GM23338 (cell line): ENCODE data around the gene CD247. TPM values are rescaled to one million over a fixed set of nuclear protein-coding genes. Genes with fewer than 3 reads are reported as not detected.

ENCODE experiments used
- ATAC-seq: fragments of 200-7000 bp; cut with Tn5 transposase; 3 replicates; pipeline ENCODE4 v1.9.1; 2020
- DNase-seq: peaks from one replicate; pipeline ENCODE4 v3.0.0-alpha.2; 2015; ENCODE audit warnings: low spot score
- H2AFZ ChIP-seq: fragments of 200-600 bp; sonication (generic); 2 replicates; pipeline ENCODE4 v1.8.0; 2016; ENCODE audit warnings: antibody characterized with exemption, mild to moderate bottlenecking, moderate library complexity
- H3F3A ChIP-seq: fragments of 200-600 bp; sonication (generic); replicated peaks from 2 replicates; pipeline ENCODE4 v1.8.0; 2017; ENCODE audit warnings: antibody characterized with exemption, mixed run types, low read depth
- H3K27ac ChIP-seq: fragments of 200-600 bp; sonication (generic); 2 replicates; pipeline ENCODE4 v1.6.1; 2016; ENCODE audit warnings: low read depth
- H3K27me3 ChIP-seq: fragments of 200-600 bp; sonication (generic); 2 replicates; pipeline ENCODE4 v1.8.0; 2016; ENCODE audit warnings: mild to moderate bottlenecking, mixed run types, moderate library complexity; ENCODE audit not compliant: insufficient read depth
- H3K36me3 ChIP-seq: fragments of 200-600 bp; sonication (generic); 2 replicates; pipeline ENCODE4 v1.8.0; 2016; ENCODE audit warnings: mild to moderate bottlenecking; ENCODE audit not compliant: insufficient read depth
- H3K4me1 ChIP-seq: fragments of 200-600 bp; sonication (generic); 2 replicates; pipeline ENCODE4 v1.8.0; 2016; ENCODE audit warnings: mild to moderate bottlenecking, moderate library complexity; ENCODE audit not compliant: insufficient read depth
- H3K4me2 ChIP-seq: fragments of 200-600 bp; sonication (generic); 2 replicates; pipeline ENCODE4 v1.7.1; 2017; ENCODE audit warnings: mixed run types
- H3K4me3 ChIP-seq: fragments of 200-600 bp; sonication (generic); 2 replicates; pipeline ENCODE4 v1.6.1; 2016; ENCODE audit warnings: mixed run types
- H3K79me2 ChIP-seq: fragments of 200-600 bp; sonication (generic); replicated peaks from 2 replicates; pipeline ENCODE4 v1.8.0; 2017; ENCODE audit warnings: mild to moderate bottlenecking; ENCODE audit not compliant: insufficient read depth
- H3K9me2 ChIP-seq: fragments of 200-600 bp; sonication (generic); 2 replicates; pipeline ENCODE4 v1.8.0; 2017; ENCODE audit not compliant: insufficient read depth
- H4K20me1 ChIP-seq: fragments of 200-600 bp; sonication (generic); replicated peaks from 2 replicates; pipeline ENCODE4 v1.8.0; 2017; ENCODE audit warnings: mild to moderate bottlenecking; ENCODE audit not compliant: insufficient read depth
- H3K27ac Mint-ChIP-seq: 2 replicates; pipeline ENCODE4 v1.8.0; 2020; ENCODE audit warnings: inconsistent platforms, mild to moderate bottlenecking, moderate library complexity, mixed read lengths
- H3K27me3 Mint-ChIP-seq: 3 replicates; pipeline ENCODE4 v1.8.0; 2022; ENCODE audit warnings: low read depth, mild to moderate bottlenecking, moderate library complexity, mixed read lengths, inconsistent platforms; ENCODE audit not compliant: insufficient read depth, poor library complexity
- H3K36me3 Mint-ChIP-seq: 3 replicates; pipeline ENCODE4 v1.8.0; 2021; ENCODE audit warnings: low read depth, mild to moderate bottlenecking, inconsistent platforms, moderate library complexity, mixed read lengths
- H3K4me1 Mint-ChIP-seq: 3 replicates; pipeline ENCODE4 v1.8.0; 2020; ENCODE audit warnings: mild to moderate bottlenecking, inconsistent platforms, mixed read lengths
- H3K4me3 Mint-ChIP-seq: 3 replicates; pipeline ENCODE4 v1.8.0; 2021; ENCODE audit warnings: moderate library complexity, mild to moderate bottlenecking, inconsistent platforms, mixed read lengths
- H3K9me3 Mint-ChIP-seq: 3 replicates; pipeline ENCODE4 v1.8.0; 2020; ENCODE audit warnings: moderate library complexity, mild to moderate bottlenecking, inconsistent platforms, mixed read lengths
- CREB1 ChIP-seq: fragments of 250-450 bp; sonication (Bioruptor Pico); IDR thresholded peaks from 2 replicates; pipeline ENCODE4 v1.5.0; 2020; ENCODE audit warnings: low read depth, mild to moderate bottlenecking, moderate library complexity
- ETS1 ChIP-seq: IDR thresholded peaks from 2 replicates; pipeline ENCODE4 v1.6.1; 2016; ENCODE audit warnings: antibody characterized with exemption
- EZH2 ChIP-seq: fragments of 200-600 bp; sonication (generic); IDR thresholded peaks from one replicate; pipeline ENCODE4 v1.8.0; 2017; ENCODE audit warnings: antibody characterized with exemption, mild to moderate bottlenecking, low read depth; ENCODE audit not compliant: unreplicated experiment
- EZH2phosphoT487 ChIP-seq: fragments of 200-600 bp; sonication (generic); IDR thresholded peaks from one replicate; pipeline ENCODE4 v1.8.1; 2018; ENCODE audit warnings: antibody characterized with exemption; ENCODE audit not compliant: unreplicated experiment
- JUNB ChIP-seq: IDR thresholded peaks from one replicate; pipeline ENCODE4 v1.6.1; 2016; ENCODE audit warnings: antibody characterized with exemption; ENCODE audit not compliant: unreplicated experiment
- NANOG ChIP-seq: IDR thresholded peaks from 2 replicates; pipeline ENCODE4 v1.6.1; 2016; ENCODE audit warnings: antibody characterized with exemption, borderline replicate concordance
- POLR2AphosphoS5 ChIP-seq: IDR thresholded peaks from 2 replicates; pipeline ENCODE4 v1.6.1; 2016; ENCODE audit warnings: antibody characterized with exemption, low read depth
- STAT1 ChIP-seq: IDR thresholded peaks from one replicate; pipeline ENCODE4 v1.6.1; 2016; ENCODE audit warnings: antibody characterized with exemption; ENCODE audit not compliant: unreplicated experiment
- ZNF114 ChIP-seq: fragments of 250-450 bp; sonication (Bioruptor Pico); IDR thresholded peaks from 2 replicates; pipeline ENCODE4 v1.5.0; 2020; ENCODE audit warnings: mild to moderate bottlenecking, moderate library complexity
- ZNF331 ChIP-seq: fragments of 250-450 bp; sonication (Bioruptor Pico); IDR thresholded peaks from 2 replicates; pipeline ENCODE4 v1.5.0; 2020; ENCODE audit warnings: low read depth, mild to moderate bottlenecking, moderate library complexity
- polyA plus RNA-seq: library from polyadenylated mRNA; unstranded; fragments of >200 nt; fragmentation: Nextera tagmentation; extraction: Ambion mirVana; gene quantifications from 2 replicates; pipeline ENCODE4 v1.2.1, GENCODE V29; 2016
- total RNA-seq: library from RNA; depleted of rRNA; stranded (reverse); fragments of >200 nt; shearing (Covaris generic); gene quantifications from 2 replicates; pipeline ENCODE4 v1.2.3, GENCODE V29; 2014
- TF ChIP-seq, protein P1 (sequence below): fragments of 250-450 bp; sonication (Bioruptor Pico); IDR thresholded peaks from 2 replicates; pipeline ENCODE4 v1.5.0; 2020; ENCODE audit warnings: mild to moderate bottlenecking, moderate library complexity
- TF ChIP-seq, protein P2 (sequence below): IDR thresholded peaks from one replicate; pipeline ENCODE4 v1.6.1; 2018; ENCODE audit warnings: antibody characterized with exemption; ENCODE audit not compliant: unreplicated experiment
- TF ChIP-seq, protein P3 (sequence below), 2 experiments: fragments of 200-600 bp in 1 of 2; sonication (generic) in 1 of 2; conservative IDR thresholded peaks; 2 replicates each; pipeline versions ENCODE4 v1.5.1 to v1.6.1; 2016 to 2017; ENCODE audit warnings: antibody characterized with exemption in 2 of 2, low read depth in 2 of 2, mild to moderate bottlenecking in 2 of 2, moderate library complexity in 1 of 2

Gene CD247
- total and polyA plus RNA-seq, 2 experiments from 2014 or later: 1.2 to 1.4 TPM

DNA sequence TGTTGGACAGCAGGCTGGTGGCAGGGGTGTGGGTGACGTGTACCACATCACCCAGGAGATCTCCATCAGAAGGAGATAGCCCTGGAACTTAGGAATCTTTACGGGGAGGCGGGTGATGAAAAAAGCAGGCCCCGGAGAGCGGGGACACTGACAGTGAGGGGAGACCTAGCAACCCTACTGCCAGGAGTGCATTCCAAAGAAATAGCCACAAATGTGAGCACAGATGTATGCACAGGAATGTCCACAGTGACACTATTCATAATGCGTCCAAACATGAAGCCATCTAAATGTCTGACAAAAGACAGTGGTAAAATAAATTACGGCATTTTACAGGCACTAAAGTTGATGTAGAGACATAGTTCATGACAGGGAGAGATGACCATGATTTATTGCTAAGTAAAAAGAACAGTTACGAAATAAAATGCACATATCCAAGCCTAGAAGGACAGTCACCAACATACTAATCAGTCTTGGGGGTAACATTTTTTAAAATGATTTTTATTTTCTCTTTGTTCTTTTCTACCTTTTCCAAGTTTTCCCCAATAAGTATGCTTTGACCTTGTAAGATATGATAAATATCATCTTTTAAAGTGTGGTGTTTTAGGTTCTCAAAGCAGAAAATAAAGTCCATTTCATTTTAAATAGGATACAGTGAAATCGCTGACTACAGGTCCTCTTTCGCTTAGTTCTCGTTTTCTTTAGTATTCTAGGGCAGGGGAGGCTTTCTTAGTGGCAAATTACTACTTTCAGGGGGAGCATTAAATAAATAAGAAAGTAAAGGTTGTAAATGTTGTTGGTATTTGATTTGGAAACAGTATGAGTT lies 21.3 kb downstream of the CD247 start:
- no peaks in the 10 kb centered on the region for H3F3A ChIP-seq
- H3K4me1 Mint-ChIP-seq: peaks cover 15% of the 10 kb centered on the region
- peaks cover 1% of the 10 kb centered on the region for H3K27me3 Mint-ChIP-seq
- H2AFZ ChIP-seq: no peak overlapping the region
- no peaks in the 10 kb centered on the region for H3K9me3 Mint-ChIP-seq
- H3K27me3 ChIP-seq: no peaks in the 10 kb centered on the region
- no peak overlapping the region for H3K27ac Mint-ChIP-seq
- no peaks in the 10 kb centered on the region for H3K36me3 ChIP-seq
- DNase-seq (no peak), ATAC-seq (no peak)
- H4K20me1 ChIP-seq: no peaks in the 10 kb centered on the region
- no peak for TF ChIP-seq ZNF114 (CRISPR knock-in tag)
- TF ChIP-seq, protein P1, sequence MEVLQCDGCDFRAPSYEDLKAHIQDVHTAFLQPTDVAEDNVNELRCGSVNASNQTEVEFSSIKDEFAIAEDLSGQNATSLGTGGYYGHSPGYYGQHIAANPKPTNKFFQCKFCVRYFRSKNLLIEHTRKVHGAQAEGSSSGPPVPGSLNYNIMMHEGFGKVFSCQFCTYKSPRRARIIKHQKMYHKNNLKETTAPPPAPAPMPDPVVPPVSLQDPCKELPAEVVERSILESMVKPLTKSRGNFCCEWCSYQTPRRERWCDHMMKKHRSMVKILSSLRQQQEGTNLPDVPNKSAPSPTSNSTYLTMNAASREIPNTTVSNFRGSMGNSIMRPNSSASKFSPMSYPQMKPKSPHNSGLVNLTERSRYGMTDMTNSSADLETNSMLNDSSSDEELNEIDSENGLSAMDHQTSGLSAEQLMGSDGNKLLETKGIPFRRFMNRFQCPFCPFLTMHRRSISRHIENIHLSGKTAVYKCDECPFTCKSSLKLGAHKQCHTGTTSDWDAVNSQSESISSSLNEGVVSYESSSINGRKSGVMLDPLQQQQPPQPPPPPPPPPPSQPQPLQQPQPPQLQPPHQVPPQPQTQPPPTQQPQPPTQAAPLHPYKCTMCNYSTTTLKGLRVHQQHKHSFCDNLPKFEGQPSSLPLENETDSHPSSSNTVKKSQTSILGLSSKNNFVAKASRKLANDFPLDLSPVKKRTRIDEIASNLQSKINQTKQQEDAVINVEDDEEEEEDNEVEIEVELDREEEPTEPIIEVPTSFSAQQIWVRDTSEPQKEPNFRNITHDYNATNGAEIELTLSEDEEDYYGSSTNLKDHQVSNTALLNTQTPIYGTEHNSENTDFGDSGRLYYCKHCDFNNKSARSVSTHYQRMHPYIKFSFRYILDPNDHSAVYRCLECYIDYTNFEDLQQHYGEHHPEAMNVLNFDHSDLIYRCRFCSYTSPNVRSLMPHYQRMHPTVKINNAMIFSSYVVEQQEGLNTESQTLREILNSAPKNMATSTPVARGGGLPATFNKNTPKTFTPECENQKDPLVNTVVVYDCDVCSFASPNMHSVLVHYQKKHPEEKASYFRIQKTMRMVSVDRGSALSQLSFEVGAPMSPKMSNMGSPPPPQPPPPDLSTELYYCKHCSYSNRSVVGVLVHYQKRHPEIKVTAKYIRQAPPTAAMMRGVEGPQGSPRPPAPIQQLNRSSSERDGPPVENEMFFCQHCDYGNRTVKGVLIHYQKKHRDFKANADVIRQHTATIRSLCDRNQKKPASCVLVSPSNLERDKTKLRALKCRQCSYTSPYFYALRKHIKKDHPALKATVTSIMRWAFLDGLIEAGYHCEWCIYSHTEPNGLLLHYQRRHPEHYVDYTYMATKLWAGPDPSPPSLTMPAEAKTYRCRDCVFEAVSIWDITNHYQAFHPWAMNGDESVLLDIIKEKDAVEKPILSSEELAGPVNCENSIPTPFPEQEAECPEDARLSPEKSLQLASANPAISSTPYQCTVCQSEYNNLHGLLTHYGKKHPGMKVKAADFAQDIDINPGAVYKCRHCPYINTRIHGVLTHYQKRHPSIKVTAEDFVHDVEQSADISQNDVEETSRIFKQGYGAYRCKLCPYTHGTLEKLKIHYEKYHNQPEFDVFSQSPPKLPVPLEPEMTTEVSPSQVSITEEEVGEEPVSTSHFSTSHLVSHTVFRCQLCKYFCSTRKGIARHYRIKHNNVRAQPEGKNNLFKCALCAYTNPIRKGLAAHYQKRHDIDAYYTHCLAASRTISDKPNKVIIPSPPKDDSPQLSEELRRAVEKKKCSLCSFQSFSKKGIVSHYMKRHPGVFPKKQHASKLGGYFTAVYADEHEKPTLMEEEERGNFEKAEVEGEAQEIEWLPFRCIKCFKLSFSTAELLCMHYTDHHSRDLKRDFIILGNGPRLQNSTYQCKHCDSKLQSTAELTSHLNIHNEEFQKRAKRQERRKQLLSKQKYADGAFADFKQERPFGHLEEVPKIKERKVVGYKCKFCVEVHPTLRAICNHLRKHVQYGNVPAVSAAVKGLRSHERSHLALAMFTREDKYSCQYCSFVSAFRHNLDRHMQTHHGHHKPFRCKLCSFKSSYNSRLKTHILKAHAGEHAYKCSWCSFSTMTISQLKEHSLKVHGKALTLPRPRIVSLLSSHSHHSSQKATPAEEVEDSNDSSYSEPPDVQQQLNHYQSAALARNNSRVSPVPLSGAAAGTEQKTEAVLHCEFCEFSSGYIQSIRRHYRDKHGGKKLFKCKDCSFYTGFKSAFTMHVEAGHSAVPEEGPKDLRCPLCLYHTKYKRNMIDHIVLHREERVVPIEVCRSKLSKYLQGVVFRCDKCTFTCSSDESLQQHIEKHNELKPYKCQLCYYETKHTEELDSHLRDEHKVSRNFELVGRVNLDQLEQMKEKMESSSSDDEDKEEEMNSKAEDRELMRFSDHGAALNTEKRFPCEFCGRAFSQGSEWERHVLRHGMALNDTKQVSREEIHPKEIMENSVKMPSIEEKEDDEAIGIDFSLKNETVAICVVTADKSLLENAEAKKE: no peak
- TF ChIP-seq JUNB: no peak
- no peak for TF ChIP-seq EZH2
- TF ChIP-seq, protein P2, sequence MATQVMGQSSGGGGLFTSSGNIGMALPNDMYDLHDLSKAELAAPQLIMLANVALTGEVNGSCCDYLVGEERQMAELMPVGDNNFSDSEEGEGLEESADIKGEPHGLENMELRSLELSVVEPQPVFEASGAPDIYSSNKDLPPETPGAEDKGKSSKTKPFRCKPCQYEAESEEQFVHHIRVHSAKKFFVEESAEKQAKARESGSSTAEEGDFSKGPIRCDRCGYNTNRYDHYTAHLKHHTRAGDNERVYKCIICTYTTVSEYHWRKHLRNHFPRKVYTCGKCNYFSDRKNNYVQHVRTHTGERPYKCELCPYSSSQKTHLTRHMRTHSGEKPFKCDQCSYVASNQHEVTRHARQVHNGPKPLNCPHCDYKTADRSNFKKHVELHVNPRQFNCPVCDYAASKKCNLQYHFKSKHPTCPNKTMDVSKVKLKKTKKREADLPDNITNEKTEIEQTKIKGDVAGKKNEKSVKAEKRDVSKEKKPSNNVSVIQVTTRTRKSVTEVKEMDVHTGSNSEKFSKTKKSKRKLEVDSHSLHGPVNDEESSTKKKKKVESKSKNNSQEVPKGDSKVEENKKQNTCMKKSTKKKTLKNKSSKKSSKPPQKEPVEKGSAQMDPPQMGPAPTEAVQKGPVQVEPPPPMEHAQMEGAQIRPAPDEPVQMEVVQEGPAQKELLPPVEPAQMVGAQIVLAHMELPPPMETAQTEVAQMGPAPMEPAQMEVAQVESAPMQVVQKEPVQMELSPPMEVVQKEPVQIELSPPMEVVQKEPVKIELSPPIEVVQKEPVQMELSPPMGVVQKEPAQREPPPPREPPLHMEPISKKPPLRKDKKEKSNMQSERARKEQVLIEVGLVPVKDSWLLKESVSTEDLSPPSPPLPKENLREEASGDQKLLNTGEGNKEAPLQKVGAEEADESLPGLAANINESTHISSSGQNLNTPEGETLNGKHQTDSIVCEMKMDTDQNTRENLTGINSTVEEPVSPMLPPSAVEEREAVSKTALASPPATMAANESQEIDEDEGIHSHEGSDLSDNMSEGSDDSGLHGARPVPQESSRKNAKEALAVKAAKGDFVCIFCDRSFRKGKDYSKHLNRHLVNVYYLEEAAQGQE: no peak
- TF ChIP-seq, protein P3, sequence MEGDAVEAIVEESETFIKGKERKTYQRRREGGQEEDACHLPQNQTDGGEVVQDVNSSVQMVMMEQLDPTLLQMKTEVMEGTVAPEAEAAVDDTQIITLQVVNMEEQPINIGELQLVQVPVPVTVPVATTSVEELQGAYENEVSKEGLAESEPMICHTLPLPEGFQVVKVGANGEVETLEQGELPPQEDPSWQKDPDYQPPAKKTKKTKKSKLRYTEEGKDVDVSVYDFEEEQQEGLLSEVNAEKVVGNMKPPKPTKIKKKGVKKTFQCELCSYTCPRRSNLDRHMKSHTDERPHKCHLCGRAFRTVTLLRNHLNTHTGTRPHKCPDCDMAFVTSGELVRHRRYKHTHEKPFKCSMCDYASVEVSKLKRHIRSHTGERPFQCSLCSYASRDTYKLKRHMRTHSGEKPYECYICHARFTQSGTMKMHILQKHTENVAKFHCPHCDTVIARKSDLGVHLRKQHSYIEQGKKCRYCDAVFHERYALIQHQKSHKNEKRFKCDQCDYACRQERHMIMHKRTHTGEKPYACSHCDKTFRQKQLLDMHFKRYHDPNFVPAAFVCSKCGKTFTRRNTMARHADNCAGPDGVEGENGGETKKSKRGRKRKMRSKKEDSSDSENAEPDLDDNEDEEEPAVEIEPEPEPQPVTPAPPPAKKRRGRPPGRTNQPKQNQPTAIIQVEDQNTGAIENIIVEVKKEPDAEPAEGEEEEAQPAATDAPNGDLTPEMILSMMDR (conservative IDR thresholded peaks at IDR 0.05; ENCODE audit: low read depth in 2 of 2): no peak
- no peak for TF ChIP-seq STAT1
- no peak for TF ChIP-seq ETS1
- no peak for TF ChIP-seq NANOG
- no peak for TF ChIP-seq POLR2AphosphoS5
- no peak for TF ChIP-seq EZH2phosphoT487
- no peak for TF ChIP-seq CREB1 (CRISPR knock-in tag)
- TF ChIP-seq ZNF331 (CRISPR knock-in tag): no peak
- no peaks in the 10 kb centered on the region for H3K79me2 ChIP-seq
- no peak overlapping the region for H3K4me3 Mint-ChIP-seq
- 0 out of 2 replicates have a peak, but pooled peaks cover 8% of the 10 kb centered on the region for H3K9me2 ChIP-seq
- H3K27ac ChIP-seq: no peak overlapping the region
- H3K4me2 ChIP-seq: no peak overlapping the region
- H3K4me1 ChIP-seq: peaks cover 6% of the 10 kb centered on the region
- H3K36me3 Mint-ChIP-seq: no peaks in the 10 kb centered on the region
- H3K4me3 ChIP-seq: no peak overlapping the region
